NK-92 treated with Interleukin-12 subunit alpha and Interleukin-12 subunit beta, amount 100 ng/mL, for 24 hours (cell line): ENCODE data around the gene PCSK6.

Experiments used
- DNase-seq: peaks from one replicate; lab custom pipeline; 2025; lab: John Stamatoyannopoulos, UW

PCSK6 gene

DNA sequence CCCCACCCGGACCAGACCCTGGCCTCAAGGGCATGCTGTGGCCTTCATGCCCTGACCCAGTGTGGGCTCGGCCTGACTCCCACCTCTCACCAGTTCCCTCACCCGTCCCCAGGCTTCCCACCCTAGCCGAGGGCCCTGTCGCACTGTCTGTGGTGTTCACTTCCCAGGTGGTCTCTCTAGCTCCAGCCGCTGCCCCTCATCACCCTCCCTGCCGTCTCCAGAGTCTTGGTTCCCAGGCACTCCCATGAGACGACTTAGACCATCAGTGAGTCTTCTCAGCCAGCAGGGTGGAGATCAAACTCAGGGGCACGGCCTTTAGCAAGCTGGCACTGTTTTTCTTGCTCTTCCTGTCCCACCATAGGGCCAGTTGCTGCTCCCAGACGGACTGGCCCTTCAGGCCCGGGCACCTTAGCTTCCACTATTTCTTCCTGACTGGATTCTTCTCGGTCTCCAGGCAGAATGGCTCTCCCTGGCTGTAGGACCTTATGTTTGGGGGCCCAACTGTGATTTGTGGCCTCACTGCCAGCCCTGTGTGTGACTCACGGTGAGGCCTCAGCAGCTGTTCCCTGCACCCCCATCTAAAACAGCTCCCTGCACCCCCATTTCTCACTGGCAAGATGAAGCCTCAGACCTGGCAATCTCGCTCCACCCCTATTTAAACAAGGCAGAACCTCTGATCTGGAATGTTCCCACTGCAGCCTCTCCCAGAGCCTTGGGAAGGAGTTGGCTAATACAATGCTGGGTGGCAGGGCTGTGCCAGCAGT is 9.4 kb upstream of the PCSK6 start:
- no peak for DNase-seq

- no peak for DNase-seq
These were observed 8.7 kb upstream of the PCSK6 start for GRCh38 chr15:101498076-101498716.

DNA sequence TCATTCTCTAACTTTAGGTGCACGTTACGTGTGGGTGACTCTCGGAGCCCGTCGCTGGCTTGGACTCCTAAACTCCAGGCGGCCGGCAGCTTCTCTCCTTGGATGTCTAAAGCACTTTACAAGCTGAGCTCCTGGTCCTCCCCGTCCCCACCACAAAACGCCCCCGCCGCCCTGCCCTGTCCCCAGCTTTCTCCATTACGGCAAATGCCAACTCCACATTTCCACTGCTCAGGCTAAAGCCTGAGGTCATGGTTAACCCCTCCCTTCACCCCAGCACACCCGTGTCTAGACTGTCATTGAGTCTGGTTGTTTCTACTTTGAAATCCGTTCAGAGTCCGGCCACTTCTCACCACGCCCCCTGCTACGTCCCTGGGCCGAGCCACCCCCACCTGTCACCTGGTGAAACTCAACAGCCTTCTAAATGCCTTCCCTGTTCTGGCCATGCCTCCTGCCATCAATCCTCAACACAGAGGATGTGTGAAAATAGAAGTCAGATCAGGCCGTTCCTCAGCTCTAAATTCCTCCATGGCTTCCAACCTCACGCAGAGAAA is 8.1 kb upstream of the PCSK6 start:
- no peak for DNase-seq

DNA sequence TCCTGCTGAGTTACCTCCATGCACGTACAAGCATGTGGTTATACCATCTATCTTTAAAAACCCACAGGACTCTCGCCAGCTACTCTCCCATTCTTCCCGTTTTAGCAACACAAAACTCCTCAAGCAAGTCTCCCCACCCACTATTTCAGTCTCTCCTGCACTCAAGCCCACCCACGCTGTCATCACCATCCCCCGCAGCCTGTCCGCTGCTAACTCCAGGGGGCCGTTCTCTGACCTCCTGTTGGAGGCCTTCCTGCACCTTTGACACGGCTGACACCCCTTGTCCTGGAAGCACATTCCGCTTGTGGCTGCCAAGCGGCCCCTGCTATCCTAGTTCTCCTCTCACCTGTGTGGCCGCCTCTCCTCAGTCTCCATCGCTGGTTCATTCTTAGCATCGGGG is 7.5 kb upstream of the PCSK6 start:
- no peak for DNase-seq

- DNase-seq, result no peak
These were observed 6.9 kb upstream of the PCSK6 start for GRCh38 chr15:101496198-101496986.

- no peak for DNase-seq
These were observed 6.1 kb upstream of the PCSK6 start for GRCh38 chr15:101495334-101496197.

GRCh38 chr15:101494251-101494796 is 4.8 kb upstream of the PCSK6 start:
- DNase-seq, result no peak

DNA sequence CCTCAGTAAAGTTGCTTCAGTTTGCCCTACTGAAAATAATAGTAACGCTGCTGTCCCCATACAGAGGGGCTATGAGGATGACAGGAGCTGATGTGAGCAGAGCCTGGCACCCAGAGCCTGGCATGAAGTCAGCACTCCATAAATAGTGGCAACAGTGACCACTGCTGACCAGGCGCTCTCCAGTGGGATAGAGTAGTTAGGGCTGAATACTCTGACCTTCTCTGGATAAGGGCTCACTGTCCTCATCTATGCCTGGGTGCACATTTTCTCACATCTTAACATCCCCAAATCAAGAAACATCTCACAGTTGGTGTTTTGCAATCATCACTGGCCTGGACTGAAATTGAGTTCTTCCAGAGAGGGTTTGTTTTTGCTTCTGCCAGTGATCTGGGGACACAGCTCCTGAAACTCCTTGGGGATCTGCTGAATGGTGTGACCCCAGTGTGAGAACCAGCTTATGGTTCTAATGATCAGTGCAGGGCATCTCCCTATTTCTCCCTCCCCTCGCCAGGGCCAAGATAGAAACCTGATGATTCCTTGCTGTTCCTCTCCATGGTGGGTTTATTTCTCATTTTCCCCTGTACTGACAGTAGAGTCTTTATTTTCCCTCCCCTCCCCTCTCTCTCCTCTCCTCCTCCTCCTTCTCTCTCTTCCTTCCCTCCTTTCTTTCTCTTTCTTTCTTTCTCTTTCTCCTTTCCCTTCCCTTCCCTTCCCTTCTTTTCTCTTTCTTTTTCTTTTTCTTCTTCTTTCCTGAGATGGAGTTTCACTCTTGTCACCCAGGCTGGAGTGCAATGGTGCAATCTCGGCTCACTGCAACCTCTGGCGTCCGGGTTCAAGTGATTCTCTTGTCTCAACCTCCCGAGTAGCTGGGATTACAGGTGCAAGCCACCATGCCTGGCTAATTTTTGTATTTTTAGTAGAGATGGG is 3.5 kb upstream of the PCSK6 start:
- DNase-seq, result no peak

GRCh38 chr15:101491734-101492640 is 2.5 kb upstream of the PCSK6 start:
- DNase-seq, result no peak

- DNase-seq, result no peak
These were observed 1.6 kb upstream of the PCSK6 start for GRCh38 chr15:101490922-101491733.

GRCh38 chr15:101490408-101490891 is 943 bp upstream of the PCSK6 start:
- DNase-seq, result no peak

DNA sequence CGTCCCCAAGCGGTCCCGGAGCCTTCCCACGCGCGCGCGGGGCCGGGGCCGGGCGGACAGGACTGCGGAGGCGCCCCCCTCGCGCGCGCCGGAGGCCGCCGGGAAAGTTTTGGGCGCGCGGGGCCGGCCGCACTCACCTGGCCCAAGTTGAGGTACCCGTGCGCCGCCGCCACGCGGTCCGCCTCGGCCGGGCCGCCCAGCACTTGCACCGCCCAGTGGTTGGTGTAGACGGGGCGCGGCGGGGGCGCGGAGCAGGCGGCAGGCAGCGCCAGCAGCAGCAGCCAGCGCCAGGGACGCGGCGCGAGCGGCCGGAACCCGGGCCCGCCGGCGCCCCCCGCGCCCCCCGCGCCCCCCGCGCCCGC is 289 bp downstream of the PCSK6 start:
- DNase-seq, result no peak

- DNase-seq, result no peak
These were observed 975 bp downstream of the PCSK6 start for GRCh38 chr15:101488300-101489164.

GRCh38 chr15:101486696-101487459 is 2.6 kb downstream of the PCSK6 start:
- no peak for DNase-seq

- no peak for DNase-seq
These were observed 6.0 kb downstream of the PCSK6 start for GRCh38 chr15:101483462-101483861.
